HG03457 (cell line): ENCODE results near the gene CEP350.
A peak's percentile ranks its signal among the peaks of the same experiment; 100 is the strongest.

Source experiments
- ATAC-seq: cut with Tn5 transposase; IDR thresholded peaks from one replicate; pipeline ENCODE4 v1.9.1; 2021; ENCODE audit warnings: moderate number of reproducible peaks; ENCODE audit not compliant: unreplicated experiment

The CEP350 gene

DNA sequence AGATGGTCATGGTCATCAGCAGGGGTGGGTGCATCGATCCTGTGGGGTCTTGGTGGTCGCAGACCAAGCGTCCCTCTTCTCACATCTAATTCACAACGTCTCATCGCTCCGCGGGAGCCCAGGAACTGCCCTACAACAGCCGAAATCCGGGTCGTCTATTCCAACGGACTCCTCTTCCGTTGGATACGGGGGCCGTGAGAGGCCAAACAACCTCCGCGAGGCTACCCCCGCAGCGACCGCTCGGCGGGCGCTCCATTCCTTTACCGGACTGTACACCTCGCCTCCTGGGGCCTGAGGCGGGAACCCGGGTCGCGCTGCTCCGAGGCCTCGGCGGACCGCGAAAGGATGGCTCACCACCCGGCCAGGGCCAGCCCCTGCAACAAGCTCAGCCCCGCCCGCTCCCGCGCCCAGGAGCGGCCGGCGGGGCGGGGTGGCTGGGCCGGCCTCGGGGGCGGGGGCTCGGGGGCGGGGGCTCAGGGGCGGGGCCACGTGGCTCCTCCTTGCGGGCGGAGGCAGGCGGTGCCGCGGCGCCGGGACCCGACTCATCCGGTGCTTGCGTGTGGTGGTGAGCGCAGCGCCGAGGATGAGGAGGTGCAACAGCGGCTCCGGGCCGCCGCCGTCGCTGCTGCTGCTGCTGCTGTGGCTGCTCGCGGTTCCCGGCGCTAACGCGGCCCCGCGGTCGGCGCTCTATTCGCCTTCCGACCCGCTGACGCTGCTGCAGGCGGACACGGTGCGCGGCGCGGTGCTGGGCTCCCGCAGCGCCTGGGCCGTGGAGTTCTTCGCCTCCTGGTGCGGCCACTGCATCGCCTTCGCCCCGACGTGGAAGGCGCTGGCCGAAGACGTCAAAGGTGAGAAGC, 199.9 kb downstream of the CEP350 start, which contains the start of gene QSOX1:
Gene QSOX1 (plus strand): TSS at position 545 of the 857 bp plus-strand sequence. CDS start 39 bp downstream, at position 584.
- peak; percentile 81 for ATAC-seq

DNA sequence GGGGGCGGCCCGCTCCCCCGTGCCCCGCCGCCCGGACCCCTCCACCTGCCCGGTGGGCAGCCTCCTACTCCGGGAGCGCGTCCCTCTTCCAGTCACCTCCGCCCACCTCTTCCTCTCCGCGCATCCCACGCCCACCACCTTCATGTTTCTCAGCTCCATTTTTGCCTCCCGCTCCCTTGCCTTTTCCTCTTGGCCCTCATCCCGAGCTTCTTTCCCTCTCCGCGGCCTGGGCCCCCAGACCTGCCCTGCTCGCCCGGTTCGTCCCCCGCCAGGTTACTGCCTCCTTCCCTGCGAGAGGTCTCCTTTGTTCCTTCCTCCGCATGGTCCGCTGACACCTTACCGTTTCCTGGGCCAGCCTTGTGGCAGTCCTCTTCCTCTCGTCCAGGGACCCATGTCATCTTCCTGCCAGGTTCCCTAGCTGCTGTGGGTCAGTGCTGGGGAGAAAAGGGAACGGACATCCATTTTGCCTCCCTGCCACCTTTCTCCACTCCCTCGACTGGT, 200.6 kb downstream of the CEP350 start:
- ATAC-seq: no peak

DNA sequence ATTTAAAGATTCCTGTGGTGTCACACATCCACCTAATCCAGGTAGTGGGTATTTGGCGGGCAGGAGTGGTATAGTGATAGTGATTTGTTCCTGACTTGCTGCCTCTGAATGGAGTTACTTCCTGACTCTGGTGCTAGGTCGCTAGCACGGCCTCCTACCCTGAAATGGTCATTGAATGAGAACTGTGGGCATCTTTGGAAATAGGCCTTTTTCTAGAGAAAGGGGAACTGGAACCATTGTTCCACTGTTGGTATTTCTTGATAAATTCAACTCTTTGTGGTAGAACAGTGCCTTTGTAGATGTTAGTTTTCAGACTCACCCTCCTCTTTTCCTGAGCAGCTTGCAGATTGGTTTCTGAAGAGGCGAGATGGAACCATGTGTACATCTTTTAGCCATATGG, 201.6 kb downstream of the CEP350 start:
- no peak for ATAC-seq

DNA sequence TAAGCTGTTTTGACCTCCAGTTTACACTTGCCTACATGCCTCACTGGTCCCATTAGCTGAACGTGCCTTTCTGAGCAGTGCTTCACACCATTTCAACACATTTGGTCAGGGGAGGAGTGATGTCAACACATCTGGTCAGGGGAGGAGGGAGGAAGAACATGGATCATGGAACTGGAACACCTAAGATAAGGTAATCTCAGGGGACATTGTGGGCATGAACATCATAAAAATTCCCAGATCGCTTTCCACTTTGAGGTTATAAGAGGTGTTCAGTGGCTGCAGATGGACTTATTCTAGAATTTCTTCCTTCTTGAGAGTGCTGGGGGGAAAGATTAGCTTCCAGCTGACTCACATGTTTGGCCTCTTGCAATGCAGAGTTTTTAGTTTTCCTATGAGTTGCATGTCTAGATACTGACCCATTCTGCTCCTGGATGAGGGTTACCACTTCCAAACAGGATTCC, 202.1 kb downstream of the CEP350 start:
- ATAC-seq: no peak

DNA sequence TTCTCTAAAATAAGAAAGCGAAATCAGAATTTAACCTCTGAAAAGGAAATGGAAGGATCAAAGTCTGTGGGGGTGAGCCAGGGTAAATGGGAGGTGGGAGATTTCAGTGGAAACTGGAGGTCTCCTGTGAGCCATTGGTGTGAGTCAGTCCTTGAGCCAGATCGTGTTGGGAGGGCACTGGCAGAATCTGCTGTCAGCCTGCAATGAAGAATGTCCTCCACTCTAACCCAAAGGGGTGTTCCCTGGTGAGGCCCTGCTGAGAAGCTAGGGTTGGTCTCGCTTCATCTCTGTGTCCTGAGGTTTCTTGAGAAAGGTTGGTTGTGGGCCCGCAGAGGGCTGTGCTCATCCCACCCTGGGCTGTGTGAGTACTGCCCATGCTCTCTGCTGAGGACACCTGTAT, 202.5 kb downstream of the CEP350 start:
- no peak for ATAC-seq

DNA sequence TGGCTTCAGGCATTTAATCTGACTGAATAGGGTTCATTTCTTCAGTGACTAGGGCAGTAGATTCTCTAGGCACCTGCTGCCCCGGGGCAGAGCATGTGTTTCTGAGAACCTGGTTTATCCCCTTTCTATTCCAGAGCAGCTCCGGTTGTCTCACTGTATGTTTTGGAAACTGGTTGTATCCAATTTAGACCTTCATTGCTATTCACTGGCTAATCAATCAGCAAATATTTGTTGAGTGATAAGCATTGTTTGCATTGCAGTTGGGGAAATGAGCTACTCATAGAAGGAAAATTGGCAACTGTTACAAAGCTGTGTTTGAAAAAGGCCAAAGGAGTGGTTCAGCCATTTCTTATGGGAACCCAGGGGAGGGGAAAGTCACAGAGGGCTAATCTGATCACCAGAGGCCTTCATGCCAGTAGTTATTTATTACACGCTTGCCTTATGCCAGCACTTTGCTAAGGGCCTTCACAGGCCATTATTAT, 203.0 kb downstream of the CEP350 start:
- ATAC-seq: no peak

DNA sequence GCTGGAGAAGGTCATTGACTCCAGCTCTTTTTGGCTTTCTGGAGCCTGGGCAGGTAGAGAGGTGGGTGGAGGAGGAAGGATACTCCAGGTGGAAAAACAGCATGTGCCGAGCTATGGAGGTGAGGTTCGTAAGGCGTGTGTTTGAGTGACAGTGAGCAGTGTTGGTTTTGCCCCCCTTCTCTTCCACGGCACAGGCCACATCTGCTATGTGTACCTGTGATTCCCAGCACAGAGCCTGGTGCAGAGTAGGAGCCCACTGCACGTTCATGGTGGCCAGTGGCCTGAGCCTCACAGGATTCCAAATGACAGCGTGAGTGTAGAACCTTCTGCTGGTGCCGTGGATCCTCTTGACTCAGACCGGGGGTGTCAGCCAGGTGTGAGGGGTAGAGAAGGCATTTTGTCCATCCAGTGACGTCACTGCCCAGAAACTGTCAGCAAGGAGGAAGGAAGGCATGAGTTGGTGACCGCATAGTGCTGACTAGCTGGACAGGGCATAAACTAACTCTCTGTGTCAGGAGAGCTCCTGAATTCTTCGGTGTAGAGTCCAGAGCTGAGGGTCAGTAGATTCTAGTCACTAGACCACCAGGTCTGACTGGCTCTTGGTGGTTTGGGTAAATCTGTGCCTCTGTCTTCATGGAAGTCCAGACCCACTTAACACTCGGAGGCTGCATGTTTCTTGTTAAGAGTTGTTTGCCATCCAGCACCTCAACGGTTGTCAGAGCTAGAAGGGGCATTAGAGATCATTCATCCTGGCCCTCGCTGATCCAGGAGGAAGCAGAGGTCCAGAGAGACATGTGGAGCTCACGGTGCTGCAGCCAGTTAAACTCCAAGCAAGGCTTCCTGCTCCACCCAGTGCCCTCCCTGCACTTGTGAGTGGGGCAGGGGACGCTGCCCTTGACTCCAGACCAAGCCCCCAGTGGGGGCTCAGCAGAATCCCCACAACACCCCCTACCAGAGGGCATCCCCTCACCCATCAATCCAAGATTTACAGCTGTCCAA, 203.8 kb downstream of the CEP350 start:
- ATAC-seq: no peak

DNA sequence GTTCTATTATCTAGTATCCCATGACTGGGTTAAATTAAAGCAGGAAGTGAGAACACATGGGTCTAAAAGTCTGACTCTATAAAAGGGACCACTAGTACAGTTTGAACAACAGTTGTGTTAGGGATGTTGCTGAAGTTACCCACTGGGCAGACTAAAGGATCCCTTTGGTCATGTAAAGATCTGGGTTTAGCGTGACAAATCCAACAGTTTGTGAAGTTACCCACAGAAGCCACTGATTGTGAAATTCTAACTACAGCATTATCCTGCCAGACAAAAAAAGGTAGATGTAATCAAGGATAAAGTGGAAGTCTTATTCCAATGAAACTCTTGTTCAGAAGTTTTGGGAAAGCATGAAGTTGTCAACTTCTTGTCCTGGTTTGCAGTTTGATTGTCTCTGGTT, 205.7 kb downstream of the CEP350 start:
- no peak for ATAC-seq

DNA sequence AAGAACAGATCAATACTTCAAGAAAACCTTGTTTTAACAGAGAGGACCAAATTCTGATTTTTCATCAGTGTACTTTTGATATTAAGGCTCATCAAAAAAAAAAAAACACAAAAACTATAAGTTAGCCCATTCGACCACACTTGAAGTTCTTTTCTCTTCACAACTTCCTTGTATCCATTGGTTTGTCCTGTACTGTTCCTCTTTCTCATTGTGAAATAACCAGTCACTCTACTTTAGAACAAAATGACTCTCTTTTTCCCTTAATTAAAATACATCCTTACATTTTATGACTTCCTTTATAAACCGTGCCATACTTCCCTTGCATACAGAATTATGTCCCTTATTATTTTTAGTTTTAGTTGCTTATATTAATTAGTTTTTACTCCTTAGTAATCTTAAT, 208.4 kb downstream of the CEP350 start:
- no peak for ATAC-seq
